Left ventricle myocardium inferior (tissue), 1 donor: ENCODE data around the gene TOR3A. TPM values are rescaled to one million over a fixed set of nuclear protein-coding genes. Genes with fewer than 3 reads are reported as not detected.

Source experiments
- DNase-seq: peaks from one replicate; pipeline ENCODE4 v3.0.0-alpha.2; 2020
- H3K27ac ChIP-seq: fragments of 200-600 bp; replicated peaks from 2 replicates; pipeline ENCODE4 v1.8.0; 2021
- H3K27me3 ChIP-seq: fragments of 200-600 bp; 2 replicates; pipeline ENCODE4 v1.8.0; 2021; ENCODE audit warnings: low read depth
- H3K36me3 ChIP-seq: fragments of 200-600 bp; 2 replicates; pipeline ENCODE4 v1.8.0; 2021
- H3K4me1 ChIP-seq: fragments of 200-600 bp; 2 replicates; pipeline ENCODE4 v1.8.0; 2021
- H3K4me3 ChIP-seq: fragments of 200-600 bp; 2 replicates; pipeline ENCODE4 v1.8.0; 2021; ENCODE audit warnings: mild to moderate bottlenecking, moderate library complexity
- H3K9me3 ChIP-seq: fragments of 200-600 bp; replicated peaks from 2 replicates; pipeline ENCODE4 v1.8.0; 2021
- intact Hi-C: fragments of 100-400 bp; cut with micrococcal nuclease; formaldehyde crosslinking; loops from one replicate; pipeline ENCODE4 v1.11.0; 2022
- total RNA-seq: library from RNA; stranded (reverse); fragmentation: NEBNext Ultra II Directional; extraction: Animal tissue kit (Norgen Biotek cat#: 25700); gene quantifications from one replicate; pipeline ENCODE4 v1.2.1, GENCODE V29; 2021
- TF ChIP-seq, protein P1 (sequence below): fragments of 200-600 bp; IDR thresholded peaks from 2 replicates; pipeline ENCODE4 v1.8.0; 2021; ENCODE audit warnings: antibody characterized with exemption, mild to moderate bottlenecking, borderline replicate concordance
- donor health status: DM: no; HTN: yes; CAD: no; lungs with severe emphysema.

TOR3A gene
- total RNA-seq, 1 donor from 2014 or later = 9.6 TPM

DNA sequence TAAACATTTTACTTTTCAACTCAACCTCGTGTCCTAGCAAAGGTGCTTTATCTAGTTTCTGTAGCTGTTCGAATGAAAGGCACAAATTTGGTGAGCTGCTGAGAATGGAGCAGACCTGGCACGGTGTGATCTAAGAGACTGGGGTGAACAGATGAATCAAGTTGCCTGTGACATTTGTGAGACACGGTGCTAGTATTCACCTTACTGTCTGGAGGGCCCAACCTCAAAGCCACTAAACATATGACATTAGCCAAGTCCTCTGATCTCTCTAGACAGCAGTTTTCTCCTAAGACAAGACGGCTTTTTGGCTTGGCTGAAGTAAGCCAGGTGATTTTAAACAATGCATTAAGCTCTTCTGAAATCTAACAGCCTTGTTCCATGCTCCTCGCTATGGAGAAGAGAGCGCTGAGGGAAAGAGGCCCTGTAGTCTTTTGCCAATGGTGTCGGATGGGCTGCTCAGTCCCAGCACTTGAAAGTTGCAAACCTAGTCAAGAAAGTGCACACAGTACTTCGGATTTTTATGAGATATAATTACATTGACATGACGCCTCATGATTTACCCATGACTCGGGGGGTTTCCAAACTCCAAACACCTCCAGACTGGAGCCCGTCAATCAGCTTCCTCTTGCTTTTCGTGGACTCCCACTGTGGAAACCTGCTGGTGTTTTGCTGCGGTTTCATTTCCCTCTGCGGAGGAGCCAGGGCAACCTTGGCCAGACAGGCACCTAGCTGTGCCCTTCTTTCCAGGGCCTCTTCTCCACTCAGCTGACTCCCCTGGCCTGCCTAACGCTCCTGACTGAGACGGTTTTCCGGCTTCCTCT, 794 bp upstream of the TOR3A start:
- H3K36me3 ChIP-seq = peaks cover 11% of the 10 kb centered on the region
- H3K4me3 ChIP-seq = peak overlapping the region; percentile 83
- peaks cover 27% of the 10 kb centered on the region for H3K4me1 ChIP-seq
- TF ChIP-seq, protein P1, sequence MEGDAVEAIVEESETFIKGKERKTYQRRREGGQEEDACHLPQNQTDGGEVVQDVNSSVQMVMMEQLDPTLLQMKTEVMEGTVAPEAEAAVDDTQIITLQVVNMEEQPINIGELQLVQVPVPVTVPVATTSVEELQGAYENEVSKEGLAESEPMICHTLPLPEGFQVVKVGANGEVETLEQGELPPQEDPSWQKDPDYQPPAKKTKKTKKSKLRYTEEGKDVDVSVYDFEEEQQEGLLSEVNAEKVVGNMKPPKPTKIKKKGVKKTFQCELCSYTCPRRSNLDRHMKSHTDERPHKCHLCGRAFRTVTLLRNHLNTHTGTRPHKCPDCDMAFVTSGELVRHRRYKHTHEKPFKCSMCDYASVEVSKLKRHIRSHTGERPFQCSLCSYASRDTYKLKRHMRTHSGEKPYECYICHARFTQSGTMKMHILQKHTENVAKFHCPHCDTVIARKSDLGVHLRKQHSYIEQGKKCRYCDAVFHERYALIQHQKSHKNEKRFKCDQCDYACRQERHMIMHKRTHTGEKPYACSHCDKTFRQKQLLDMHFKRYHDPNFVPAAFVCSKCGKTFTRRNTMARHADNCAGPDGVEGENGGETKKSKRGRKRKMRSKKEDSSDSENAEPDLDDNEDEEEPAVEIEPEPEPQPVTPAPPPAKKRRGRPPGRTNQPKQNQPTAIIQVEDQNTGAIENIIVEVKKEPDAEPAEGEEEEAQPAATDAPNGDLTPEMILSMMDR = no peak
- no peak for DNase-seq
- H3K27me3 ChIP-seq = no peaks in the 10 kb centered on the region
- H3K27ac ChIP-seq = peak overlapping the region; percentile 81
- intact Hi-C loops = loop anchor here (5.0 kb wide), 1 partner anchor 286 kb away; the partner anchor contains the start of gene AXDND1
- no peaks in the 10 kb centered on the region for H3K9me3 ChIP-seq

DNA sequence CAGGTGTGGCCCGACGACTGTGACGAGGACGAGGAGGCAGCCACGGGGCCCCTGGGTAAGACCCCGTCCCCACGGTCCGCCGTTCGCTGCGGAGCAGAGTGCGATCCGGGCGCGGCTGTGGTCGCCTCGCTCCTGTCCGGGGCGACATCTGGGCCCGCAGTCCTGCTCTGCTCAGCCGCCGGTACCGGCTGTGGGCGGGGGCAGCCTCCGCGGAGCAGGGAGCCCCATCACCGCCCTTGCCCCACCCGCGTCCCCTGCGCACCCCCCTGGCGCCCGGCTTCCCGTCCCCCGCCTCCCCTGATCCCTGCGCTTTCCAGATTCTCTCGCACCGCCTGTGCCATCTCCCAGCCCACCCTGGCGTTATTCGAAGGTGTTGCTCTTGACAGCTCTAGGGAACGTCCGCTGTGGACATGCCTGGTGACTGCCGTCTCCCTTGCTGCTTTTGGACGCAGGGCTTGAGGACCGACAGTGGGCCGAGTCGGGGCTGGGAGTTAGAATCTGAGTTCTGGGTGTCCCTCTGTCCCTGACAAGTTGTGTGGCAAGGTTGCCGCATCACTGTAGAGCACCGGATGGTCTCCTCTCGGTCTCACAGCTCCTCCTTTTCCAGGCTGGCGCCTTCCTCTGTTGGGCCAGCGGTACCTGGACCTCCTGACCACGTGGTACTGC, 596 bp downstream of the TOR3A start:
- Histone ChIP-seq H3K27me3 (no peaks in the 10 kb centered on the region), H3K4me3 (peak overlapping the region; percentile 83), H3K9me3 (no peaks in the 10 kb centered on the region), H3K36me3 (peaks cover 22% of the 10 kb centered on the region), H3K27ac (peak overlapping the region; percentile 81), H3K4me1 (peaks cover 32% of the 10 kb centered on the region)
- DNase-seq = peak; percentile 35
- intact Hi-C loops = loop anchor here (5.0 kb wide), 1 partner anchor 285 kb away; the partner anchor contains the start of gene AXDND1
- TF ChIP-seq, protein P1 = no peak

DNA sequence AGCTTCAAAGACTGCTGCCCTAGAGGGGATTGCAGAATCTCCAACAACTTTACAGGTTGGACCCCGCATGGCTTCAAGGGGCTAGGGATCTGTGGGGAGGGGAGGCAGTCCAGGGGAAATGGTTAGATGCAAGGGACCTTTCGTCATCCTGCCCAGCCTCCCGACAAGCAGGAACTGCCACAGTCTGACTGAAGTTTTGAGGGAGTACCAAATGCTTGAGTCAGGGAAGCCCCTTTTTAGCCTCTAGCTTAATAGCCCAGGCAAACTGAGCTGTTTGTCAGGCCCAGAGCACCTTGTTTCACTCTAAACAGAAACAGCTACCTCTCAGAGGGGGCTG, 1.1 kb downstream of the TOR3A start:
- TF ChIP-seq, protein P1 = no peak
- intact Hi-C loops = loop anchor here (5.0 kb wide), 1 partner anchor 284 kb away; the partner anchor contains the start of gene AXDND1
- no peak for DNase-seq
- Histone ChIP-seq H3K27ac (peak overlapping the region; percentile 81), H3K4me1 (peaks cover 37% of the 10 kb centered on the region), H3K36me3 (peaks cover 25% of the 10 kb centered on the region), H3K9me3 (no peaks in the 10 kb centered on the region), H3K27me3 (no peaks in the 10 kb centered on the region), H3K4me3 (peak overlapping the region; percentile 83)

DNA sequence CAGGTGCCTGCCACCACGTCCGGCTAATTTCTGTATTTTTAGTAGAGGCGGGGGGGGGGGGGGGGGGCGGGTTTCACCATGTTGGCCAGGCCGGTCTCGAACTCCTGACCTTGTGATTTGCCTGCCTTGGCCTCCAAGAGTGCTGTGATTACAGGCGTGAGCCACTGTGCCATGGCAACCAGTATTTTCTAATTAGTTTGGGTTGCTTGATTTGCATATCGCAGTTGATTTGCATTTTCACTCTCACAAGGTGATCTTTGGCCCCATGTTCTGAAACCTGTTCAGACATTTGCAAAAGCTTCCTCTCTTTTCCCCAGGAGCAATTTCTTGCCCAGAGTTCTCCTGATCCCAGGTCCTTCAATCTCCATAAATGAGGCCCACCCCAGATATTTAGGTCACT, 1.7 kb downstream of the TOR3A start:
- intact Hi-C loops = loop anchor here (5.0 kb wide), 1 partner anchor 284 kb away; the partner anchor contains the start of gene AXDND1
- Histone ChIP-seq H3K9me3 (no peaks in the 10 kb centered on the region), H3K27ac (no peak overlapping the region), H3K27me3 (no peaks in the 10 kb centered on the region), H3K4me1 (peaks cover 40% of the 10 kb centered on the region), H3K4me3 (peak overlapping the region; percentile 83), H3K36me3 (peaks cover 31% of the 10 kb centered on the region)
- TF ChIP-seq, protein P1 = no peak
- DNase-seq = no peak

DNA sequence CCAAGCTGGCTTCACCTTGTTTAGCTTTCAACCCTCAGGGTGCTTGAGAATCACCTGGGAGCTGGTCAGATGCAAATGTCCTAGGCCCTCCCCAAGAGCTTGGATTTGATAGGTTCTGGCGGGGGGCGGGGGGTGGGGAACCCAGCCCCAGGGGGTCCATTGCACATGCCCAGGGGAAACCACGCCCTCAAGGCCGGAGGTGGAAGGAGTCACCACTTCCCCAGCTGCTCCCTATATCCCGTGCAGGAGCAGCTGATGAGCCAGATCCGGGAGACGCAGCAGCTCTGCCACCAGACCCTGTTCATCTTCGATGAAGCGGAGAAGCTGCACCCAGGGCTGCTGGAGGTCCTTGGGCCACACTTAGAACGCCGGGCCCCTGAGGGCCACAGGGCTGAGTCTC, 5.8 kb downstream of the TOR3A start:
- Histone ChIP-seq H3K36me3 (peaks cover 41% of the 10 kb centered on the region), H3K27ac (no peak overlapping the region), H3K9me3 (no peaks in the 10 kb centered on the region), H3K27me3 (no peaks in the 10 kb centered on the region), H3K4me1 (peaks cover 51% of the 10 kb centered on the region), H3K4me3 (no peak overlapping the region)
- intact Hi-C loops = no loop called here
- TF ChIP-seq, protein P1 = no peak
- DNase-seq = no peak
